Endothelial cell of umbilical vein (primary cell): ENCODE results near the gene FYN.

Source experiments
- CTCF ChIP-seq, 2 donors: IDR thresholded peaks; 1 replicate in 1 of 2; 2 replicates in 1 of 2; pipeline ENCODE4 v1.5.1; 2011; ENCODE audit warnings: low read length in 2 of 2, mild to moderate bottlenecking in 2 of 2, moderate library complexity in 2 of 2, control low read depth in 1 of 2, inconsistent platforms in 1 of 2, low read depth in 1 of 2; ENCODE audit not compliant: insufficient read depth in 1 of 2; ENCODE audit errors: extremely low read depth in 1 of 2
- GATA2 ChIP-seq: IDR thresholded peaks from 2 replicates; pipeline ENCODE4 v1.7.0; 2011; ENCODE audit warnings: low read depth, mild to moderate bottlenecking, moderate library complexity, mixed read lengths, low read length; ENCODE audit not compliant: insufficient read length, insufficient read depth
- TF ChIP-seq, protein P1 (sequence below): IDR thresholded peaks from 2 replicates; pipeline ENCODE4 v1.6.1; 2011; ENCODE audit not compliant: insufficient read depth, insufficient read length

GRCh38 chr6:111884068-111884467 is 10.8 kb upstream of the FYN start:
- TF ChIP-seq CTCF (IDR thresholded peaks at IDR 0.05; ENCODE audit: extremely low read depth in 1 of 2, insufficient read depth in 1 of 2, low read depth in 1 of 2, low read length in 2 of 2), result no peak
- TF ChIP-seq, protein P1, sequence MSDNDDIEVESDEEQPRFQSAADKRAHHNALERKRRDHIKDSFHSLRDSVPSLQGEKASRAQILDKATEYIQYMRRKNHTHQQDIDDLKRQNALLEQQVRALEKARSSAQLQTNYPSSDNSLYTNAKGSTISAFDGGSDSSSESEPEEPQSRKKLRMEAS, result no peak
- TF ChIP-seq GATA2, result no peak
